DLD1 (cell line): ENCODE measurements around the gene AKAP13.
"Not testable (repeated sequence)": the region's sequence is repeated elsewhere in the genome, so short reads cannot be mapped to it uniquely, and the experiment has no call there.

Source experiments
- in situ Hi-C: cut with HindIII; loops from 2 replicates; pipeline ENCODE4 v1.10.0; 2017; ENCODE audit warnings: low sequenced_read_pairs

AKAP13 gene

GRCh38 chr15:85380217-85380811, at the start of gene AKAP13:
Gene AKAP13, plus strand, starts transcription at chr15:85380603. Its CDS starts 105,118 bp downstream, at chr15:85485721.
- in situ Hi-C loops = no loop called here

GRCh38 chr15:85330901-85331588, 49.4 kb upstream of the AKAP13 start:
- in situ Hi-C loops = no loop called here

DNA sequence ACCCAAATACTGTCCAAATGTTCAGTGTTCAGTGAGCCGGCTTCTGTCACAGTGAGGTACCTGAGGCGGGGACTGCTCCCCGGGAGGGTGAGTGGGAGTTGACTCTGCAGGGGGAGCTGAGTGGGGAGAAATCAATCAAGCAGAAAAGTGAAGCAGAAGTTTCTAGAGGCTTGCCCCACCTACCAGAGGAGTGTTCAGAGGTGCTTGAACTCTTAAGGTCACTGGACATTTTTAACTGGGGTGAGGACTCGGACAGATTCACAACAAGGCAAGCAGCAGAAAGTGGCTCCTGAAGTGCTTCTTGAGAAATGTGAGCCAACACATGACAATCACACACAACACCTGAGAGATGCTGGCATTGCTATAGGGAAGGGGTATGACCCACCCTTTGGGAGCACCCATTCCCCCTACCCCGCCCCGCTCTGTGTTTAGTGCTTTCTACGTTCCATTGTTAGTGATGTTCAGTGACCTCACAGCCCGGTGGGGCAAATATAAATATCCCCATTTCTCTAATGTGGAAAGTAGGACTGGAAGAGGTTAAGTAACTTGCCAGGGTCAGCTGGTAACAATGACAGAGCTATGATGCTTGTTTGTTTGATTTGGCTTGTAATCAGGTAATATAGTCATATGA, 48.6 kb upstream of the AKAP13 start:
- in situ Hi-C loops = no loop called here

DNA sequence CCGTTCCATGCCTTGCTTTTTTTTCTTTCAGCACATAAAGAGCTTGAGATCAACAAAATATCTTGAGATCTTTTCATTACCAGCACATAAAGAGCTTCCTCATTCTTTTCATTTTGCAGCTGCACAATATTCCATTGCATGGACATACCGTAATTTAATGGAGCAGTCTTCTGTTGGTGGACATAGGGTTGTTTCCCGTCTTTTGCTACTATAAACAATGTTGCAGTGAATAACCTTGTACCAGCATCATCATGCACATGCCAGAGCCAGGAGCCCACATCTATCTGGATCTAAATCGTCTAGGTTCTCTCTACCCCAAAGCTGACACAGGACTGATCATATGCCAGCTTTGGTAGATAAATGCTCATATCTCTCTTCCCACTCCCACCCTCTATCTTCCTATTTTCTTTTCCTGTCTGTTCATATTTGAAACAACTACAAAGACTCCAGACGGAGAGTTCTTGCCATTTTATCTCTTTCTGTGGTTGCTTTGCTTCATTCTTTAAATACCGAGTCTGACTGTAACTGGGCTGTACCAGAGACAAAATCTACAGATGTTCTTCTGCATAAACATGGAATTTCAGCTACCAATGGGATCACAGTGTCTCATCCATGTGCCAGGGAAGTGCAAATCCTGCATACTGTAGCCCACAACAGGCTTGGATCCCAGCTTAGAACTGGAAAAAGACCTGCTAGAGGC, 47.1 kb upstream of the AKAP13 start:
- in situ Hi-C loops = no loop called here

DNA sequence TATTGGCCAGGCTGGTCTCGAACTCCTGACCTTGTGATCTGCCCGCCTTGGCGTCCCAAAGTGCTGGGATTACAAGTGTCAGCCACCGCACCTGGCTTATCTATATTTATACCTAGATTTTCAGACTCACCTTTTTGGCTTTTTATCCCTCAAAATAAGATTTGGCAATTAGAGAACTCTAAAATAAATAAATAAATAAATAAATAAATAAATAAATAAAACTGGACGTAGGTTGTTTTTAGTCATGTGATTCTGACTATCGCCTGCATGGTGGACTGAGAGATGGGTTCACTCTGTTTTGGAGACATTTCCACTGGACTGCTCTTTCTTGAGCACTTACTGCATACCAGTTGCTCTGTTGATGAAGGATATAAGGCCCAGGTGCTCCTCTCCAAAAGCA, 46.2 kb upstream of the AKAP13 start:
- in situ Hi-C loops = no loop called here

DNA sequence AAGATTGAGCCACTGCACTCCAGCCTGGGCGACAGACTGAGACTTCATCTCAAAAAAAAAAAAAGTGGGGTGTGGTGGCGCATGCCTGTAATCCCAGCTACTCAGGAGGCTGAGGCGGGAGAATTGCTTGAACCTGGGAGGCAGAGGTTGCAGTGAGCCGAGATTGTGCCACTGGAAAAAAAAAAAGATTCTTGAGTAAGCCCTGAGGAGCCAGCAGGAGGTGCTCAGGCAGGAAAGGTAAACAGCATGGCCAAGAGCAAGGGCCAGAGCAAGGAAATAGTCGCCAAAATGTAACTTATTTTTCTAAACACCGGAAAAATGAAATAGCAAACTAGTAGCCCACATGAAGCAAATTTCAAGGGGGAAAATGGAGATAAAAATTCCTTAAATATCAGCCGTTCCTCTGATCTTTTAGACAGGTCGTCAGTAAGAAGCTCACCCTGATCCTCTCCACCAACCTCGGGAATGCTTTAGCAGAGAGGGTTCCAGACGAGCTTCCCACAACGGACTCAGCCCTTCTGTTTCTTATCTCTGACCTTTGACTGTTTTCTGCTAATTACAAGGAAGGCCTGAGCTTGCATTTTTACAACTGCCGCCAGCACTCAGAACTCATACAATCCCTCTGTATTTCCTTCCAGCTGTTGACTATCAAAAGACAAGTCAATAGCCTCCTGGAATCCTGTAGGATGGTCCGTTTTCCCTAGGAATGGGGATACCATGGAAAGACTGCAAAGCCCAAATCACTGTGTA, 45.0 kb upstream of the AKAP13 start:
- in situ Hi-C loops = no loop called here

DNA sequence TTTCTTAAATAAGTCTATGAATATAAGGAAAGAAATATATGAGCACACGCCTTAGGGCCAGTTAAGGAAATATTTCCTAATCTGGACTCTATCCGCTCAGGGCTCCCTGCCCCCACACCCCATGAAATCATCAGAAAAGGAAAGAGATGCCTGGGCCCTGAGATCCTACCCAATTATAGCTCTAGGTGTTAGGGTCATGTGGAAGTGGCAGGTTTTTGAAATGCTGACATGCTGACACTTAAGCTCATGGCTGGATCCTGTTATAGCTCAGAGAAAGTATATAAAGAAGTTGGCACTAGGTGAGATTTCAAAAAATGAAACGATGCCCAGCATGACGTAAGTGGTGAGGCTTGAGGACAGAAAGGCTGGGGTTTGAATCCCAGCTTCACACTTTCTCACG, 43.5 kb upstream of the AKAP13 start:
- in situ Hi-C loops = no loop called here

DNA sequence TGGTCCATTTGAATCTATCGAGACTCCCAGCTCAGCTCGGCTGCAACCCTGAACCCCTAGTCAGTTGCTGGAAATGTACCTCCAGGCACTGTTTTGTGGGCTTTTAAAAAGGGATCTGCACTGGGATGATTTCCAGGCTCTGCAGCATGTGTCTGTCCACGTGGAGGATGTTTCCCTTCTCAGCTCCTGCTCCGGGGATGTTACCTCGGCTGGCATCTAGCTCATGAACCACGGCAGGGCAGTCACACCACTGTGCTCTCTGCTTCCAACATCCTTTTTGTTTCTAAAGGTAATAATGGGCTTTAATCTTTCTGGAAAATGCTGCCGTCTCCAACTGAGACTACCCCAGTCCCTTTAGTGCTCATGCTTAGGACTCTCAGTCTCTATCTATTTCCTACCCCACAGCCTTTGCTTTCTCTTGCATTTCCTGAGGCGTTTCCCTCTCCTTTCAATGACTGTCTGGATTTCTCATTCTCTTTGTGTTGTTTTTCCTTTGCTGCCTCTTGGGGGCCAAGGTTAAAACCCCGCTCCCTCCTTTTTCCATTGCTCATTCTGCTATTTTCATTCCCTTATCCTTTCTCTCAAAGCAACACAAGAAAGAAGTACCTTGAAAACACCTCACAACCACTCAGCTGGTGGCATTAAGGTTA, 42.9 kb upstream of the AKAP13 start:
- in situ Hi-C loops = no loop called here

DNA sequence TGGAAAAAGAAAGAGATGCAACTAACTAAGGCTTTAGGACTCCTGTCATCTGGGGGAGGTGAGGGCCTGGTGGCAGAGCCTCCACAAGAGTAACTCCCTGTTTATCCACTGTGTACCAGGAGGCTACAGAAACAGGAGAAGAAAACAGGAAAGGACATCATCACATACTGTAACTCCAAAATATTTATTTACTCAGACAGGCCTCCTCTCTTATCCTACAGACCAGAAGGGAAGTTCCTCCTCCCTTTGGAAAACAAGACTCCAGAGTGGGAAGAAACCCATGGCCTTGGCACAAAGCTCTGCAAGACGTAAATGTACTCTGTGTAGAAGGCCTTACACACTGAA, 40.1 kb upstream of the AKAP13 start:
- in situ Hi-C loops = no loop called here

DNA sequence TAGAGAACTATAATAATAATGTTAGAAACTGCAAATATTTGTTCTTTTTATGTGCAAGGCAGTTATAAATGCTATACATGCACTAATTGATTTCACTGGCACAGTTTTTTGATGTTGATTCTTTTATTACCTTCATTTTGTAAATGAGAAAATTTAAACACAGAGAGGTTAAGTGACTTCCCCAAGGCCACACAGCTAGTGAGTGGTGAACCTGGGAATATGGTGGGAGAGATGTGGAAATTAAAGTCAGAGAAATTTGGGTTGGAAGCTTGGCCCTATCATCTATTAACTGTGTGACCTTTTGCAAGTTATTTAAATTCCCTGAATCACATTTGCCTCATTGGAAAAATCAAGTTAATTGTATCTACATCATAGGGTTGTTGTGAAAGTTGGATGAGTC, 39.6 kb upstream of the AKAP13 start:
- in situ Hi-C loops = no loop called here

DNA sequence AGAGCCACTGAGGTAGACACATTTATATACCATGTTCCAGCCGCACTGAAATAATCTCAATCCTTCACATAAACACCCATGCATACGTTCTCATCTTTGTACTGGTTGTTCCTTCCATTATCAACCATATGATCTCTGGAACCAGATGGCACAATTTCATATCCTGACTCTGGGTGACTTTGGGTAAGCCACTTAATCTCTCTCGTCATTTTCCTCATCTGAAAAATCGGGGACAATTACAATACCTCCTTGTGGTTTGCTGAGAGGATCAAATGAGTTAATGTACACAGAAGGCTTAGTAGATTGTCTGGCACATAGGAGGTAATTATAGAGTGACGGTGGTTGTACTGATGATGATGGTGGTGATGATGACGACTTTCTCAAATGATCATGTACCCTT, 38.2 kb upstream of the AKAP13 start:
- in situ Hi-C loops = not testable (repeated sequence)

GRCh38 chr15:85343443-85343842, 37.0 kb upstream of the AKAP13 start:
- in situ Hi-C loops = not testable (repeated sequence)

DNA sequence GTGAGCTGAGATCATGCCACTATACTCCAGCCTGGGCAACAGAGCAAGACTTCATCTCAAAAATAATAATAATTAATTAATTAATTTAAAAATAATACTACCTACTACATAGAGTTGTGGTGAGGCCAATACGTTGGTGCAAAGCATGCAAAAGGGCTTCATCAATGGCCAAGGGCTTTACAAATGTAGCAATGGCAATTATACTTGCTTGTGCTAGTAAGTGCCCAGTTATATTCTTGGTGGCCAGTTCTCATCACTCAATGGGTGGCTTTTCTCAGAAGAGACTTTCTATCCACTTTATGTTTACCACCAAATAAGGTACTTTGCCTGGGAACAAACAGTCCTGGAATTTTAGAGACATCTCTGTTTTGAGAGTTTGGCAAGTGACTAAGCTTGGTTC, 36.2 kb upstream of the AKAP13 start:
- in situ Hi-C loops = not testable (repeated sequence)

DNA sequence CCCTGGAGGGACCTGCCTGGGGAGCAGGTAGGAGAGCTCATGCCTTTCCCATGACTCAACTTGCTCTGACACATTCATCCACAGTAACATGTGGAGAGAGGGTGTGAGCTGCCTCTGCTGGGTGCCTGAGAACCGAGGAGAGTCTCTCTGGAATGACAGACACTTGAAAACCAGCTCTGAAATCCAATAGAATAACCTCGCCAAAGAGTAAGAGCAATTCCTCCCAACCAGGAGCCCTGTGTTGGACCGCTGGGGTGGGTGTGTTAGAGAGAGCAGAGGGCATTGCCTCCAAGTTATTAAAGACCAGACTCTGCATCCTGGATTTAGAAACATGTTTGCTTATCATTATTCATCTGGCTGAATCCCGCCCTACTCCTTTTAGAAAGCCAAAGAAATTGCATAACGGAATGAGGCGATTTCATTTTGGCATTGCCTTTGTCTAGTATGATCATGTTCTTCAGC, 35.7 kb upstream of the AKAP13 start:
- in situ Hi-C loops = not testable (repeated sequence)

- in situ Hi-C loops = not testable (repeated sequence)
Observed at GRCh38 chr15:85345196-85345918, 35.0 kb upstream of the AKAP13 start.

DNA sequence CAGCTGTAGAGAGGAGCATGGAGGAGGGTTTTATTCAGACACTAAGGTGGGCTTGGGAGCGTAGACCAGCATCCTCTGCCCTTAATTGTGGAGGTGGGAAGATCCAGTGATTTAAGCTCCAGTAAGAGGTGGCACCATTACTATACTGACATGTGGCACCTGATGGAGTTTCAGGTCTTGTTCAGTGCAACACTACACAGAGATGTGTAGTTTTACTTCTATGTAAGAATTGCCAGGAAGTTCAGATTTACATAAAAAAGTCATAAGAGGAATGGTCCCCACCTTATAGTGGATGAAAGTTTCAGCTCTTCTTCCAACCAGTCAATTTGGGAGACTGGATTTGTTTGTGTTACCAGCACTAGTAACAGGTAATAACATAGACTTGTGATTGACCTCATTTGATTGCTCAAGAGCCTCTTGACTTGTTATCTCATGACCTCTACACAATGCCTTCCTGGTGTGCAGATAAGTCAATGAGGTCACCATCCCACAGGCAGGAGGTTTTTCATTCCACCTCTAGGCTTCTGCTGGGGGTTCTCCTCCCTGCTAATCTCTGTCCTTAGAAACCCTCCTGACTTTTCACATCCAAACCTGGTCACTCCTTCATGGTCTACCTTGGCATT, 33.8 kb upstream of the AKAP13 start:
- in situ Hi-C loops = not testable (repeated sequence)

DNA sequence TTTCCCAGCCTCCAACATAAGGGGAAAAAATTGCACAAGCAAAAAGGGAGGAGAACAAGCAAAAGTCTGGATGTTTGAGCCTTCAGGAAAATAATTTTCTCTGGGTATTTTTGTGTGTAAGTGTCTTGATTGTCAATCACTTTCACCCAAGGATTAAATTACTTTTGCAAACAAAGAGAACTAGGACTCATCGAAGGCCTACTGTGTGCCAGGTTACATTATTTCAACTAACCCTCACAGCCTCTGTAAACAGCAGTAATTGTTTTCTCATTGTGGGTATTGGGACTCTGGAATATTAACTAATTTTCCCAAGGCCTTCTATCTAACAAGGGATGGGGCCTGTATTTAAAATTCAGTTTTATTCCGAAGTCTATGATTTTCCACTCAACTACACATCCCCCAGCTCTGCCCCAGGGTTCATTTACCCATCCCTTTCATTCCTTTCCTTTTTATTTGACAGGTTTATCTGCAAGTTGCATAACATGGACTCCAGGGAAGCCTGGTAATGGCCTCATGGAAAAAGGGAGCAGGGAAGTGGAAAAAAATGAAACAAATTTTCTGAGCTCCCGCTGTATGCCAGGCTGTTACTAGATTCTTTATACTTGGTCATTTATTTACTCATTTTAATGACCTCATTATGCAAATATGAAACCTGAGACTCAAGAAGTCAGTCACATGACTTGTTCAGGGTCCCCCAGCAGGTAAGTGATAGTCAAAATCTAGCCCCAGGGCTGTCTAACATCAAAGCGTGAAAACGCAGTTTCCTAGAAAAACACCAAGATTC, 32.9 kb upstream of the AKAP13 start:
- in situ Hi-C loops = not testable (repeated sequence)

DNA sequence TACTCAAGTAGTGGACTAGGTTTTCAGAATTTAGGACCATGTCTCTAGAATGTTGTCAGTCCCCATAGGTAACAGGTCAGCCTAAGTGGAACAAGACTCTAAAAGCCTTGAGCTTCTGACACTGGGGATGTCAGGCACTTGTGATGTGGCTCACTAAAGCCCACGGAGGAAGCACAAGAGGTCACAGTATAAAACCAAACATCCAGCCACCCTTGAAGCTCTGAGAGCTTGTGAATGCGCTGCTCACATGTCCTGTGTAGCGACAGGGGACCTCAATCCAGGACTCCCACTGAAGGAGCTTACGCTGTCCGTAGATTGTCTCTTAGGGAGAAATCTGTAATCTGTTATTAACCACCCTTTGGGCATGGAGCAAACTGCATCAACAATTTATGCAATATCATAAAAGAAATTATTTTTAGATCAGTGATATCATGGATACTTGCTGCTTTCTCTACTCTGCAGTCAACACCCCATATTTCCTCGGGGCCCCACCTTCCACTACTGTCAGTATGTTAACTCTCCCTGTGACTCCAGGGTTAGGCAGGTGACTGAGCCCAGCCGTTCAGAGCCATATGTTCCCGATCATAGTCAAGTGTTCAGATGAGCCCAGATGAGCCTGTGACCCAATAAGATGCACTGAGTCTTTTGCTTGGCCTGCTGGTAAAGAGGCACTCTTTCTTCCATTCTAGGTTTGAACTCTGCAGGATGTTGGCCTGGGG, 32.2 kb upstream of the AKAP13 start:
- in situ Hi-C loops = not testable (repeated sequence)
